C4-2B (cell line): ENCODE data around the gene SIL1.

Experiments
- CTCF ChIP-seq: fragments of 450-650 bp; conservative IDR thresholded peaks from 2 replicates; pipeline ENCODE4 v1.5.1; 2017; ENCODE audit warnings: mild to moderate bottlenecking
- ZFX ChIP-seq: fragments of 450-650 bp; IDR thresholded peaks from 2 replicates; pipeline ENCODE4 v1.6.1; 2017

- TF ChIP-seq CTCF (no peak), ZFX (no peak)
These were observed 133.6 kb downstream of the SIL1 start for GRCh38 chr5:139064613-139065012.
